Bronchial epithelial cell (primary cell): ENCODE results near the gene SLC37A1. TPM values are rescaled to one million over a fixed set of nuclear protein-coding genes. Genes with fewer than 3 reads are reported as not detected.

ENCODE experiments used
- DNase-seq: peaks from one replicate; pipeline ENCODE4 v3.0.0-alpha.2; 2010; ENCODE audit warnings: low read depth
- FAIRE-seq: peaks from 2 replicates; lab custom pipeline; 2011; peaks lifted over from hg19 to GRCh38; lab: Jason Lieb, UNC
- H3K27me3 ChIP-seq: 2 replicates; pipeline ENCODE4 v1.5.1; 2011; ENCODE audit warnings: low read length; ENCODE audit not compliant: control insufficient read depth, insufficient read depth
- H3K36me3 ChIP-seq: 2 replicates; pipeline ENCODE4 v1.5.1; 2011; ENCODE audit warnings: low read length; ENCODE audit not compliant: control insufficient read depth, insufficient read depth
- H3K4me3 ChIP-seq: 2 replicates; pipeline ENCODE4 v1.5.1; 2011; ENCODE audit warnings: mild to moderate bottlenecking, low read depth, low read length, control low read depth
- CTCF ChIP-seq: IDR thresholded peaks from 2 replicates; pipeline ENCODE4 v1.5.1; 2011; ENCODE audit warnings: mild to moderate bottlenecking, moderate library complexity, low read length, control low read depth, inconsistent platforms; ENCODE audit not compliant: insufficient read depth, severe bottlenecking
- total RNA-seq: library from RNA; depleted of rRNA; stranded (reverse); fragments of >200 nt; gene quantifications from 2 replicates; pipeline ENCODE4 v1.2.1, GENCODE V29; 2014

The SLC37A1 gene
- total RNA-seq, 1 donor from 2014 or later, result 7.1 TPM

GRCh38 chr21:42572906-42573495 lies 59.3 kb downstream of the SLC37A1 start:
- FAIRE-seq, result peak; percentile 70
- no peak for TF ChIP-seq CTCF
- Histone ChIP-seq H3K36me3 (peaks cover 12% of the 10 kb centered on the region), H3K27me3 (no peaks in the 10 kb centered on the region), H3K4me3 (no peak overlapping the region)
- no peak for DNase-seq

GRCh38 chr21:42574234-42575027 lies 60.8 kb downstream of the SLC37A1 start:
- DNase-seq, result no peak
- Histone ChIP-seq H3K27me3 (no peaks in the 10 kb centered on the region), H3K36me3 (peaks cover 6% of the 10 kb centered on the region), H3K4me3 (no peak overlapping the region)
- no peak for FAIRE-seq
- TF ChIP-seq CTCF, result no peak

DNA sequence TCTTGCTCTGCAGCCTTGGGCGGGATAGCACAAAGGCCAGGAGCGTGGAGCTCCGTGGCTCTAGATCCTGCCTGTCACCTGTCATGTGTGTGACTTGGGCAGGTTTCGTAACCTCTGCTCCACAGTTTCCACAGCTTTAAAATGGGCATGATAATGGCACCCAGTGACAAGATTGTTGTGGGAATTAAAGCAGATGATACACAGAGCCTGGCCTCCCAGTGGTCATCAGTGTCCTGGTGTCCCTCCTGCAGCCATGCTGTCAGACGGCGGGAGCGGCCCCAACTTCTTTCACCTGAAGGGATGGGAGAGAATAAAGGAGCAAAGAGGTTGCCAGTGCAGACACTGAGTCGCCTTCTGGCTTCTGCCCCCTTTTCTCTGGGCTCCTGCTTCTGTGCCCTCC lies 61.5 kb downstream of the SLC37A1 start:
- TF ChIP-seq CTCF, result no peak
- DNase-seq (no peak), FAIRE-seq (no peak)
- Histone ChIP-seq H3K27me3 (no peaks in the 10 kb centered on the region), H3K4me3 (no peak overlapping the region), H3K36me3 (peaks cover 6% of the 10 kb centered on the region)

- Histone ChIP-seq H3K4me3 (no peak overlapping the region), H3K36me3 (peaks cover 2% of the 10 kb centered on the region), H3K27me3 (no peaks in the 10 kb centered on the region)
- no peak for DNase-seq
- FAIRE-seq, result no peak
- TF ChIP-seq CTCF, result no peak
These were observed 63.0 kb downstream of the SLC37A1 start for GRCh38 chr21:42576639-42577038.

DNA sequence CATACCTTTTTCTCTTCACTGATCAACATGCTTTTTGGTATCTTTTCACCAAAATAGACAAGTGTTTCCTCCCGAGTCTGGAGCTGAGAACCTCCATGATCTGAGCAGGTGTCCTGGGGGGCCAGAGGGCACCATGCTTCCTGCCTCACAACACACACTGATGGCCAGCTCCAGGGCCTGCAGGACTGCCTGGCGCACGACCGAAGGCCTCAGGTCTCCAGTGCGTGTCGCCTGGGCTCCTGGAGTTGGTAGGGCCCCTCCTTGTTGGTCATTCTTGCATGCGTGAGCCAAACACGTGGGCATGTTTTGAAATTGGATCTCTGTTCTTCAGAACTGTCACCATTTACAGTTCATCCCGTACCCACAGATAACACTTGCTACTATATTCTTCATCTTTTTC lies 64.4 kb downstream of the SLC37A1 start:
- TF ChIP-seq CTCF, result no peak
- Histone ChIP-seq H3K4me3 (no peak overlapping the region), H3K27me3 (no peaks in the 10 kb centered on the region), H3K36me3 (peaks cover 1% of the 10 kb centered on the region)
- FAIRE-seq (no peak), DNase-seq (no peak)
